H1 (cell line): ENCODE measurements around the gene C1orf74. TPM values are rescaled to one million over a fixed set of nuclear protein-coding genes. Genes with fewer than 3 reads are reported as not detected.

Experiments
- CTCF ChIA-PET: fragments of 300-600 bp; sonication (Branson Sonifier 250); formaldehyde crosslinking; loops from one replicate; lab custom pipeline; 2021; ENCODE audit not compliant: partially characterized antibody; lab: Charles Lee
- POLR2A ChIA-PET: fragments of 300-600 bp; sonication (Branson Sonifier 250); formaldehyde crosslinking; loops from one replicate; lab custom pipeline; 2021; ENCODE audit warnings: inconsistent platforms; ENCODE audit not compliant: partially characterized antibody; lab: Charles Lee
- DNase-seq, 2 experiments: peaks; one replicate each; pipeline versions ENCODE4 v3.0.0 to v3.0.0-alpha.2; 2010 to 2022; ENCODE audit warnings: low spot score in 2 of 2, low read depth in 1 of 2, mixed read lengths in 1 of 2
- FAIRE-seq: peaks from 2 replicates; lab custom pipeline; 2011; peaks lifted over from hg19 to GRCh38; lab: Jason Lieb, UNC
- H2AFZ ChIP-seq: 2 replicates; pipeline ENCODE4 v1.8.1; 2012; ENCODE audit warnings: low read length, inconsistent platforms
- H2AK5ac ChIP-seq: 2 replicates; pipeline ENCODE4 v1.6.1; 2013; ENCODE audit warnings: low read depth, low read length
- H2BK120ac ChIP-seq: replicated peaks from 2 replicates; pipeline ENCODE3; 2013; ENCODE audit warnings: low read depth, low read length, inconsistent platforms
- H2BK12ac ChIP-seq: 2 replicates; pipeline ENCODE4 v1.6.1; 2013; ENCODE audit warnings: low read depth, low read length
- H2BK15ac ChIP-seq: 2 replicates; pipeline ENCODE4 v1.6.1; 2013; ENCODE audit warnings: low read length
- H2BK20ac ChIP-seq: 2 replicates; pipeline ENCODE4 v1.6.1; 2013; ENCODE audit warnings: low read length
- H2BK5ac ChIP-seq: 2 replicates; pipeline ENCODE4 v1.6.1; 2013; ENCODE audit warnings: low read depth, low read length
- H3K14ac ChIP-seq: 2 replicates; pipeline ENCODE4 v1.6.1; 2013; ENCODE audit warnings: inconsistent platforms; ENCODE audit not compliant: insufficient read length
- H3K18ac ChIP-seq: 2 replicates; pipeline ENCODE4 v1.6.1; 2013; ENCODE audit warnings: low read length; ENCODE audit errors: extremely low read depth
- H3K23ac ChIP-seq: 2 replicates; pipeline ENCODE4 v1.6.1; 2013; ENCODE audit warnings: inconsistent platforms; ENCODE audit not compliant: insufficient read length
- H3K23me2 ChIP-seq: 2 replicates; pipeline ENCODE4 v1.6.1; 2013; ENCODE audit warnings: low read depth, low read length
- H3K27ac ChIP-seq: 2 replicates; pipeline ENCODE4 v1.6.1; 2011; ENCODE audit warnings: low read depth, low read length, inconsistent platforms
- H3K27me3 ChIP-seq, 4 experiments: replicated peaks in 1 of 4; 1 replicate in 1 of 4; 2 replicates in 3 of 4; pipeline versions ENCODE4 v1.6.1 to v1.8.1; 2011 to 2013; ENCODE audit warnings: low read length in 3 of 4, mild to moderate bottlenecking in 3 of 4, inconsistent platforms in 2 of 4, mixed read lengths in 2 of 4, moderate library complexity in 1 of 4; ENCODE audit not compliant: control insufficient read depth in 3 of 4, insufficient read depth in 3 of 4; ENCODE audit errors: extremely low read depth in 1 of 4
- H3K36me3 ChIP-seq, 4 experiments: 2 replicates each; pipeline versions ENCODE4 v1.6.1 to v1.8.1; 2011 to 2013; ENCODE audit warnings: mild to moderate bottlenecking in 4 of 4, low read length in 3 of 4, moderate library complexity in 2 of 4, control low read depth in 1 of 4, inconsistent platforms in 1 of 4; ENCODE audit not compliant: insufficient read depth in 4 of 4, control insufficient read depth in 2 of 4
- H3K4ac ChIP-seq: replicated peaks from 2 replicates; pipeline ENCODE3; 2013; ENCODE audit warnings: low read length, low read depth, mixed read lengths, inconsistent platforms; ENCODE audit not compliant: insufficient read length
- H3K4me1 ChIP-seq, 4 experiments: replicated peaks in 1 of 4; 1 replicate in 1 of 4; 2 replicates in 3 of 4; pipeline versions ENCODE4 v1.6.1 to v1.8.1; 2011 to 2013; ENCODE audit warnings: low read length in 3 of 4, inconsistent platforms in 2 of 4, mixed read lengths in 1 of 4; ENCODE audit not compliant: insufficient read depth in 4 of 4, control insufficient read depth in 3 of 4
- H3K4me2 ChIP-seq, 2 experiments: 2 replicates each; pipeline versions ENCODE4 v1.6.1 to v1.8.1; 2011 to 2013; ENCODE audit warnings: low read depth in 2 of 2, low read length in 2 of 2, control low read depth in 1 of 2, inconsistent platforms in 1 of 2, mild to moderate bottlenecking in 1 of 2; ENCODE audit not compliant: insufficient read depth in 1 of 2
- H3K4me3 ChIP-seq, 4 experiments: fragments of 200-600, 300-600 bp in 1 of 4; sonication (generic), shearing (Covaris generic), sonication (Bioruptor Twin) in 1 of 4; 2 replicates each; pipeline versions ENCODE4 v1.5.1 to v1.8.1; 2011 to 2016; ENCODE audit warnings: low read length in 4 of 4, low read depth in 3 of 4, control low read depth in 2 of 4, inconsistent platforms in 2 of 4, mild to moderate bottlenecking in 2 of 4, mixed read lengths in 1 of 4, moderate library complexity in 1 of 4; ENCODE audit not compliant: insufficient read depth in 2 of 4; ENCODE audit errors: extremely low read depth in 1 of 4
- H3K56ac ChIP-seq: replicated peaks from 2 replicates; pipeline ENCODE3; 2013; ENCODE audit warnings: low read depth, mild to moderate bottlenecking, mixed read lengths, low read length, inconsistent platforms; ENCODE audit not compliant: insufficient read length
- H3K79me1 ChIP-seq: 2 replicates; pipeline ENCODE4 v1.6.1; 2013; ENCODE audit warnings: low read depth, low read length, control low read depth
- H3K79me2 ChIP-seq, 2 experiments: 2 replicates each; pipeline versions ENCODE4 v1.6.1 to v1.8.1; 2012 to 2013; ENCODE audit warnings: low read length in 2 of 2, mild to moderate bottlenecking in 2 of 2, inconsistent platforms in 1 of 2; ENCODE audit not compliant: insufficient read depth in 2 of 2, control insufficient read depth in 1 of 2
- H3K9ac ChIP-seq, 4 experiments: replicated peaks in 1 of 4; 1 replicate in 1 of 4; 2 replicates in 3 of 4; pipeline versions ENCODE4 v1.6.1 to v1.8.1; 2011 to 2013; ENCODE audit warnings: low read depth in 3 of 4, low read length in 3 of 4, control low read depth in 2 of 4, mild to moderate bottlenecking in 2 of 4, moderate library complexity in 2 of 4, inconsistent platforms in 1 of 4; ENCODE audit errors: extremely low read depth in 1 of 4
- H3K9me3 ChIP-seq, 2 experiments: 2 replicates each; pipeline versions ENCODE4 v1.6.1 to v1.8.1; 2012 to 2013; ENCODE audit warnings: mild to moderate bottlenecking in 2 of 2, moderate library complexity in 2 of 2, control low read depth in 1 of 2, inconsistent platforms in 1 of 2, low read depth in 1 of 2, low read length in 1 of 2, mixed read lengths in 1 of 2; ENCODE audit not compliant: insufficient read depth in 2 of 2
- H4K20me1 ChIP-seq, 2 experiments: replicated peaks in 1 of 2; 2 replicates each; pipeline versions ENCODE3 to v1.8.1; 2011 to 2013; ENCODE audit warnings: inconsistent platforms in 2 of 2, low read length in 2 of 2, mild to moderate bottlenecking in 1 of 2; ENCODE audit not compliant: insufficient read depth in 2 of 2, control insufficient read depth in 1 of 2
- H4K5ac ChIP-seq: 2 replicates; pipeline ENCODE4 v1.6.1; 2013; ENCODE audit warnings: low read length, low read depth, mixed read lengths, inconsistent platforms; ENCODE audit not compliant: insufficient read length
- H4K8ac ChIP-seq: 2 replicates; pipeline ENCODE4 v1.8.0; 2013; ENCODE audit warnings: mild to moderate bottlenecking, moderate library complexity, low read length, inconsistent platforms; ENCODE audit not compliant: insufficient read depth; ENCODE audit errors: extremely low read depth
- H4K91ac ChIP-seq: replicated peaks from 2 replicates; pipeline ENCODE3; 2013; ENCODE audit warnings: low read length, mixed read lengths, inconsistent platforms; ENCODE audit not compliant: insufficient read length
- GABPA ChIP-seq: IDR thresholded peaks from 2 replicates; pipeline ENCODE4 v1.6.1; 2011; ENCODE audit warnings: mild to moderate bottlenecking, low read length, moderate library complexity, borderline replicate concordance; ENCODE audit not compliant: insufficient read depth
- POU5F1 ChIP-seq: IDR thresholded peaks from 2 replicates; pipeline ENCODE4 v1.6.1; 2011; ENCODE audit warnings: low read depth, mild to moderate bottlenecking, low read length, moderate library complexity
- WGBS, 2 experiments: shearing (Covaris generic) in 1 of 2; methylation state at CpG; one replicate each; pipeline versions ENCODE4 v1.1.6 to v1.1.7; 2013 to 2015; ENCODE audit warnings: low lambda C conversion rate in 2 of 2, mixed read lengths in 2 of 2, inconsistent platforms in 1 of 2, low coverage in 1 of 2, missing lambda C conversion rate in 1 of 2; ENCODE audit not compliant: insufficient replicate concordance in 2 of 2, insufficient coverage in 1 of 2, insufficient read length in 1 of 2; ENCODE audit errors: extremely low coverage in 1 of 2, missing lambda C conversion rate in 1 of 2; 5-methylcytosine and 5-hydroxymethylcytosine counted together
- polyA plus RNA-seq, 7 experiments: library from polyadenylated mRNA; depleted of rRNA in 3 of 7; stranded (reverse) in 5 of 7; unstranded in 2 of 7; fragments of >200 nt in 5 of 7; fragments of 200-250 nt in 2 of 7; gene quantifications; 1 replicate in 5 of 7; 2 replicates in 1 of 7; 4 replicates in 1 of 7; pipeline versions ENCODE4 v1.2.1 to v1.2.3, GENCODE V29; 2011 to 2013; ENCODE audit warnings: missing spikeins in 2 of 7, mixed read lengths in 2 of 7
- total RNA-seq: library from RNA; stranded (reverse); fragmentation: NEBNext Ultra II Directional; extraction: Animal tissue kit (Norgen Biotek cat#: 25700); gene quantifications from 2 replicates; pipeline ENCODE4 v1.2.1, GENCODE V29; 2021

C1orf74 gene
- total and polyA plus RNA-seq, 2 of the 8 experiments (the other 6 are each of a cell fraction or from before 2014, with no cell fraction given): 3.1 to 3.9 TPM

DNA sequence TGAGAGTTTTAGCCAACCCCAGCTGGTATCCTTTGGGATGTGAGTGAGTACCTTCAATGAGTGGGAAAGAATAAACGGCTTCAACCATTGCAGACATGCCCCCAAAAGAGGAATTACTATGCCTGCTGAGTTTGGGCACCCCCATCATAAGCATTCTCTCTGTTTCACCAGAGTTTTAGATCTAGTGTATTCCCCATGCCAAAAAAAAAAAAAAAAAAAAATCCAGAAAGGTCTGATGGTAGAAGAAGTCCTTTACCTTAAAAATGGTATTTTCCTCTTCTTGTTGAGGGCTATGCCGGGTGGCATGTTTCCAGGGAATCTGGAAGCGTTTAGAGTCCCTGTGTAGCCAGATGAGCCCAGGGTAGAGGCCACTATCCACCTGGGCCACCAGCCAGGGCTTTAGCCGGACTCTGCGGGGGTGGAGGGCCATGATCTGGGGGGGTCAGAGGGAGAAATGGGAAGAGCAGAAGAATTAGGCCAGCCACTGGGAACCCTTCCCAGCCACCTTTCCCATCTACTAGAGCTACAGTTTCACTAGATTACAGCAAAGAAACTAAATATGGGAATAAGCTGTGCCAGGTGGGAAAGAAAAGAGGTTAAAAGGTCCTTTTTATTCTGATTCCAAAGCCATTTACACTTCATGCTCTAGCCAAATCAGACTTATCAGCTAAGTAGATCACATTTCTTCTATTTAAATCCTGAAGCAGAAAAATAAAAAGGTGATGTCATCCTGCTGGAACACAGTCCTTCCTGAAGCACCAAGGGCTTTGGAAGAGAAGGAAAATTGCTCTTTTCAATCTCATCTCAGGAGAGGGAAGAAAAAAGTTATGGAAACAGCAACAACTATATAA is 16.9 kb upstream of the C1orf74 start:
- Histone ChIP-seq H4K8ac (no peak overlapping the region), H3K79me1 (no peaks in the 10 kb centered on the region; the same call in none of the 2 replicates), H3K79me2 (peaks cover 0 to 7% of the 10 kb centered on the region in 2 experiments; a peak in 1 of 4 replicates), H3K4me2 (no peak overlapping the region), H3K4ac (no peak overlapping the region), H3K9me3 (no peaks in the 10 kb centered on the region), H3K36me3 (no peaks in the 10 kb centered on the region; a peak in 1 of 8 replicates), H3K27ac (no peak overlapping the region), H3K4me1 (peaks cover 0 to 8% (median 1%) of the 10 kb centered on the region in 4 experiments; a peak in 4 of 7 replicates), H4K20me1 (peaks cover 0 to 7% of the 10 kb centered on the region in 2 experiments), H3K23me2 (peaks cover 10% of the 10 kb centered on the region; the same call in 1 of the 2 replicates), H3K23ac (no peak overlapping the region), H4K5ac (no peak overlapping the region), H3K4me3 (no peak overlapping the region), H2AFZ (no peak overlapping the region), H3K18ac (no peak overlapping the region), H2BK15ac (no peak overlapping the region), H3K14ac (no peak overlapping the region), H2BK5ac (no peak overlapping the region), H2AK5ac (no peak overlapping the region), H2BK20ac (no peak overlapping the region), H3K56ac (no peak overlapping the region), H2BK12ac (no peak overlapping the region), H2BK120ac (no peak overlapping the region), H3K9ac (no peak overlapping the region), H3K27me3 (no peaks in the 10 kb centered on the region), H4K91ac (no peak overlapping the region)
- DNase-seq: no peak
- POLR2A ChIA-PET: interaction anchor here (1.3 kb wide), 1 partner anchor 35 kb away, joined by 3 read pairs; no protein-coding TSS in a partner anchor
- 91% methylated on average over 5 of the region's 5 CpGs; no CpG with 5 or more reads in 1 of the 2 experiments for WGBS, 2 experiments
- FAIRE-seq: no peak
- CTCF ChIA-PET: interaction anchor here (0.9 to 3.7 kb wide), 6 partner anchors 10 to 446 kb away, joined by 3 to 25 read pairs (median 4); no protein-coding TSS in a partner anchor
- TF ChIP-seq GABPA: no peak
- TF ChIP-seq POU5F1: no peak
